ENCODE measurements around the gene SOX5.
"Not testable (repeated sequence)": the region's sequence is repeated elsewhere in the genome, so short reads cannot be mapped to it uniquely, and the experiment has no call there.

The SOX5 gene

GRCh38 chr12:23884909-23885308, 64.6 kb downstream of the SOX5 start:
- 93% methylated on average over 2 of the region's 3 CpGs for WGBS

GRCh38 chr12:23880988-23881387, 68.5 kb downstream of the SOX5 start:
- Histone ChIP-seq H3K4me1 (ENCODE audit: insufficient read depth, low read length) (no peaks in the 10 kb centered on the region), H3K27me3 (ENCODE audit: insufficient read depth, low read length) (no peaks in the 10 kb centered on the region), H3K27ac (ENCODE audit: low read depth, low read length) (no peak overlapping the region), H3K9ac (ENCODE audit: low read depth, low read length) (no peak overlapping the region), H3K4me3 (ENCODE audit: low read length) (no peak overlapping the region), H3K36me3 (ENCODE audit: insufficient read depth, low read length) (no peaks in the 10 kb centered on the region), H3K9me3 (ENCODE audit: insufficient read depth, low read depth, low read length) (no peaks in the 10 kb centered on the region)
- 93% methylated on average over 5 of the region's 5 CpGs for WGBS

More at GRCh38 chr12:23884909-23885308, 64.6 kb downstream of the SOX5 start:
- Histone ChIP-seq H3K9me3 (ENCODE audit: insufficient read depth, low read depth, low read length) (no peaks in the 10 kb centered on the region), H3K9ac (ENCODE audit: low read depth, low read length) (no peak overlapping the region), H3K36me3 (ENCODE audit: insufficient read depth, low read length) (no peaks in the 10 kb centered on the region), H3K27me3 (ENCODE audit: insufficient read depth, low read length) (no peaks in the 10 kb centered on the region), H3K4me3 (ENCODE audit: low read length) (no peak overlapping the region), H3K27ac (ENCODE audit: low read depth, low read length) (no peak overlapping the region), H3K4me1 (ENCODE audit: insufficient read depth, low read length) (peaks cover 6% of the 10 kb centered on the region; the same call in 1 of the 2 replicates)

GRCh38 chr12:23876618-23877017, 72.9 kb downstream of the SOX5 start:
- H3K9me3 ChIP-seq (ENCODE audit: insufficient read depth, low read depth, low read length); H3K27me3 ChIP-seq (ENCODE audit: insufficient read depth, low read length); H3K9ac ChIP-seq (ENCODE audit: low read depth, low read length); H3K27ac ChIP-seq (ENCODE audit: low read depth, low read length); H3K4me1 ChIP-seq (ENCODE audit: insufficient read depth, low read length); H3K4me3 ChIP-seq (ENCODE audit: low read length); H3K36me3 ChIP-seq (ENCODE audit: insufficient read depth, low read length): not testable (repeated sequence)
- 100% methylated on average over 1 of the region's 1 CpG for WGBS

- Histone ChIP-seq H3K4me3 (ENCODE audit: low read length) (no peak overlapping the region), H3K27ac (ENCODE audit: low read depth, low read length) (no peak overlapping the region), H3K9ac (ENCODE audit: low read depth, low read length) (no peak overlapping the region), H3K36me3 (ENCODE audit: insufficient read depth, low read length) (no peaks in the 10 kb centered on the region), H3K27me3 (ENCODE audit: insufficient read depth, low read length) (no peaks in the 10 kb centered on the region), H3K9me3 (ENCODE audit: insufficient read depth, low read depth, low read length) (no peaks in the 10 kb centered on the region), H3K4me1 (ENCODE audit: insufficient read depth, low read length) (no peaks in the 10 kb centered on the region)
Observed at GRCh38 chr12:23867794-23868193, 81.7 kb downstream of the SOX5 start.

GRCh38 chr12:23862701-23863100, 86.8 kb downstream of the SOX5 start:
- Histone ChIP-seq H3K27ac (ENCODE audit: low read depth, low read length) (no peak overlapping the region), H3K36me3 (ENCODE audit: insufficient read depth, low read length) (no peaks in the 10 kb centered on the region), H3K27me3 (ENCODE audit: insufficient read depth, low read length) (no peaks in the 10 kb centered on the region), H3K9ac (ENCODE audit: low read depth, low read length) (no peak overlapping the region), H3K4me1 (ENCODE audit: insufficient read depth, low read length) (no peaks in the 10 kb centered on the region), H3K9me3 (ENCODE audit: insufficient read depth, low read depth, low read length) (0 out of 2 replicates have a peak, but pooled peaks cover 6% of the 10 kb centered on the region), H3K4me3 (ENCODE audit: low read length) (no peak overlapping the region)
- WGBS, result 95% methylated on average over 3 of the region's 3 CpGs

GRCh38 chr12:23860019-23860418, 89.5 kb downstream of the SOX5 start:
- H3K9ac ChIP-seq (ENCODE audit: low read depth, low read length), result no peak overlapping the region
- H3K9me3 ChIP-seq (ENCODE audit: insufficient read depth, low read depth, low read length), result 0 out of 2 replicates have a peak, but pooled peaks cover 6% of the 10 kb centered on the region
- H3K36me3 ChIP-seq (ENCODE audit: insufficient read depth, low read length), result no peaks in the 10 kb centered on the region
- H3K27me3 ChIP-seq (ENCODE audit: insufficient read depth, low read length), result no peaks in the 10 kb centered on the region
- no peak overlapping the region for H3K4me3 ChIP-seq (ENCODE audit: low read length)
- no peak overlapping the region for H3K27ac ChIP-seq (ENCODE audit: low read depth, low read length)
- no peaks in the 10 kb centered on the region for H3K4me1 ChIP-seq (ENCODE audit: insufficient read depth, low read length)
- WGBS, result 100% methylated on average over 1 of the region's 1 CpG

GRCh38 chr12:23857178-23857577, 92.3 kb downstream of the SOX5 start:
- H3K4me3 ChIP-seq (ENCODE audit: low read length), result no peak overlapping the region
- 0 out of 2 replicates have a peak, but pooled peaks cover 6% of the 10 kb centered on the region for H3K9me3 ChIP-seq (ENCODE audit: insufficient read depth, low read depth, low read length)
- 0 out of 2 replicates have a peak, but pooled peaks cover 5% of the 10 kb centered on the region for H3K4me1 ChIP-seq (ENCODE audit: insufficient read depth, low read length)
- H3K27ac ChIP-seq (ENCODE audit: low read depth, low read length), result no peak overlapping the region
- no peaks in the 10 kb centered on the region for H3K27me3 ChIP-seq (ENCODE audit: insufficient read depth, low read length)
- no peak overlapping the region for H3K9ac ChIP-seq (ENCODE audit: low read depth, low read length)
- no peaks in the 10 kb centered on the region for H3K36me3 ChIP-seq (ENCODE audit: insufficient read depth, low read length)

- 0 out of 2 replicates have a peak, but pooled peaks cover 5% of the 10 kb centered on the region for H3K4me1 ChIP-seq (ENCODE audit: insufficient read depth, low read length)
- 96% methylated on average over 3 of the region's 4 CpGs for WGBS
- no peak overlapping the region for H3K9ac ChIP-seq (ENCODE audit: low read depth, low read length)
- no peaks in the 10 kb centered on the region for H3K27me3 ChIP-seq (ENCODE audit: insufficient read depth, low read length)
- H3K4me3 ChIP-seq (ENCODE audit: low read length), result no peak overlapping the region
- H3K36me3 ChIP-seq (ENCODE audit: insufficient read depth, low read length), result no peaks in the 10 kb centered on the region
- H3K9me3 ChIP-seq (ENCODE audit: insufficient read depth, low read depth, low read length), result 0 out of 2 replicates have a peak, but pooled peaks cover 6% of the 10 kb centered on the region
- H3K27ac ChIP-seq (ENCODE audit: low read depth, low read length), result no peak overlapping the region
Observed at GRCh38 chr12:23855813-23856212, 93.7 kb downstream of the SOX5 start.

- 0 out of 2 replicates have a peak, but pooled peaks cover 5% of the 10 kb centered on the region for H3K4me1 ChIP-seq (ENCODE audit: insufficient read depth, low read length)
- H3K27ac ChIP-seq (ENCODE audit: low read depth, low read length), result no peak overlapping the region
- H3K27me3 ChIP-seq (ENCODE audit: insufficient read depth, low read length), result no peaks in the 10 kb centered on the region
- H3K4me3 ChIP-seq (ENCODE audit: low read length), result no peak overlapping the region
- H3K36me3 ChIP-seq (ENCODE audit: insufficient read depth, low read length), result no peaks in the 10 kb centered on the region
- H3K9ac ChIP-seq (ENCODE audit: low read depth, low read length), result no peak overlapping the region
- 0 out of 2 replicates have a peak, but pooled peaks cover 3% of the 10 kb centered on the region for H3K9me3 ChIP-seq (ENCODE audit: insufficient read depth, low read depth, low read length)
Observed at GRCh38 chr12:23854598-23854997, 94.9 kb downstream of the SOX5 start.

GRCh38 chr12:23853640-23854039, 95.8 kb downstream of the SOX5 start:
- Histone ChIP-seq H3K27me3 (ENCODE audit: insufficient read depth, low read length) (no peaks in the 10 kb centered on the region), H3K27ac (ENCODE audit: low read depth, low read length) (no peak overlapping the region), H3K9me3 (ENCODE audit: insufficient read depth, low read depth, low read length) (no peaks in the 10 kb centered on the region), H3K4me1 (ENCODE audit: insufficient read depth, low read length) (0 out of 2 replicates have a peak, but pooled peaks cover 5% of the 10 kb centered on the region), H3K4me3 (ENCODE audit: low read length) (no peak overlapping the region), H3K9ac (ENCODE audit: low read depth, low read length) (no peak overlapping the region), H3K36me3 (ENCODE audit: insufficient read depth, low read length) (no peaks in the 10 kb centered on the region)
- WGBS, result 100% methylated on average over 1 of the region's 3 CpGs

- WGBS, result 95% methylated on average over 2 of the region's 2 CpGs
- no peaks in the 10 kb centered on the region for H3K27me3 ChIP-seq (ENCODE audit: insufficient read depth, low read length)
- no peak overlapping the region for H3K9ac ChIP-seq (ENCODE audit: low read depth, low read length)
- H3K9me3 ChIP-seq (ENCODE audit: insufficient read depth, low read depth, low read length), result no peaks in the 10 kb centered on the region
- H3K4me3 ChIP-seq (ENCODE audit: low read length), result no peak overlapping the region
- no peak overlapping the region for H3K27ac ChIP-seq (ENCODE audit: low read depth, low read length)
- no peaks in the 10 kb centered on the region for H3K36me3 ChIP-seq (ENCODE audit: insufficient read depth, low read length)
- H3K4me1 ChIP-seq (ENCODE audit: insufficient read depth, low read length), result 0 out of 2 replicates have a peak, but pooled peaks cover 5% of the 10 kb centered on the region
Observed at GRCh38 chr12:23851602-23852001, 97.9 kb downstream of the SOX5 start.

- 91% methylated on average over 3 of the region's 3 CpGs for WGBS
- H3K9me3 ChIP-seq (ENCODE audit: insufficient read depth, low read depth, low read length), result no peaks in the 10 kb centered on the region
- H3K9ac ChIP-seq (ENCODE audit: low read depth, low read length), result no peak overlapping the region
- H3K36me3 ChIP-seq (ENCODE audit: insufficient read depth, low read length), result no peaks in the 10 kb centered on the region; the same call in 1 of the 2 replicates
- H3K27me3 ChIP-seq (ENCODE audit: insufficient read depth, low read length), result no peaks in the 10 kb centered on the region
- H3K27ac ChIP-seq (ENCODE audit: low read depth, low read length), result no peak overlapping the region
- H3K4me3 ChIP-seq (ENCODE audit: low read length), result no peak overlapping the region
- H3K4me1 ChIP-seq (ENCODE audit: insufficient read depth, low read length), result 0 out of 2 replicates have a peak, but pooled peaks cover 5% of the 10 kb centered on the region
Observed at GRCh38 chr12:23847857-23848256, 101.6 kb downstream of the SOX5 start.
